Parathyroid adenoma (tissue), 2 donors: ENCODE data around the gene SYNDIG1.

ENCODE experiments used
- H2AFZ ChIP-seq: fragments of 300-600 bp; sonication (generic); one replicate; pipeline ENCODE4 v1.7.0; 2017; ENCODE audit warnings: antibody characterized with exemption, mild to moderate bottlenecking
- H3K27ac ChIP-seq: fragments of 300-600 bp; sonication (generic); one replicate; pipeline ENCODE4 v1.7.0; 2017
- H3K27me3 ChIP-seq: fragments of 300-600 bp; sonication (generic); one replicate; pipeline ENCODE4 v1.7.0; 2017; ENCODE audit warnings: low read length; ENCODE audit not compliant: control insufficient read depth, insufficient read depth
- H3K36me3 ChIP-seq: fragments of 300-600 bp; sonication (generic); one replicate; pipeline ENCODE4 v1.7.0; 2017; ENCODE audit warnings: low read length; ENCODE audit not compliant: control insufficient read depth, insufficient read depth
- H3K4me1 ChIP-seq: fragments of 300-600 bp; sonication (generic); one replicate; pipeline ENCODE4 v1.7.0; 2017; ENCODE audit warnings: control low read depth
- H3K4me2 ChIP-seq: fragments of 300-600 bp; sonication (generic); one replicate; pipeline ENCODE4 v1.7.0; 2017; ENCODE audit warnings: low read length
- H3K4me3 ChIP-seq: fragments of 300-600 bp; sonication (generic); one replicate; pipeline ENCODE4 v1.7.0; 2017; ENCODE audit warnings: low read depth, low read length
- H3K79me2 ChIP-seq: fragments of 300-600 bp; sonication (generic); one replicate; pipeline ENCODE4 v1.7.0; 2017; ENCODE audit warnings: control low read depth
- H3K9ac ChIP-seq: fragments of 300-600 bp; sonication (generic); one replicate; pipeline ENCODE4 v1.7.0; 2017; ENCODE audit warnings: mild to moderate bottlenecking
- H3K9me3 ChIP-seq: fragments of 300-600 bp; sonication (generic); one replicate; pipeline ENCODE4 v1.7.0; 2017; ENCODE audit warnings: low read length; ENCODE audit not compliant: control insufficient read depth
- TF ChIP-seq, protein P1 (sequence below): fragments of 300-600 bp; sonication (generic); IDR thresholded peaks from one replicate; pipeline ENCODE4 v1.7.0; 2017; ENCODE audit warnings: antibody characterized with exemption, mild to moderate bottlenecking
- donor health status: primary hyperparathyroidism.

SYNDIG1 gene

DNA sequence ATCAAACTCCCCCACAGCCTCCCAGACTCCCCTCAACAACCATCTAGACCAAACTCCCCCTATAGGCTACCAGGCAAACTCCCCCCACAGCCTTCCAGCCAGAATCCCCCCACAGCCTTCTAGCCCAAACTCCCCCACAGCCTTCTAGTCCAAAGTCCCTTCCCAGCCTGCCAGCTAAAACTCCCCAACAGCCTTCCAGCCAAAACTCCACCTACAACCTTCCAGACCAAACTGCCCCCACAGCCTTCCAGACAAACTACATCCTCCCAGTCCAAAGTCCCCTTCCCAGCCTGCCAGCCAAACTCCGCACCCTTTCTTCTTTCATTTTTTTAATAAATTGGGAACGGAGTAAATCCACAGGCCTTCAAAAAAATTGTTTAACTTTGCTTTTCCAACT lies 37.4 kb upstream of the SYNDIG1 start:
- no peaks in the 10 kb centered on the region for H3K36me3 ChIP-seq
- no peak overlapping the region for H2AFZ ChIP-seq
- H3K9ac ChIP-seq = no peak overlapping the region
- H3K4me1 ChIP-seq = no peaks in the 10 kb centered on the region
- no peaks in the 10 kb centered on the region for H3K79me2 ChIP-seq
- H3K9me3 ChIP-seq = no peaks in the 10 kb centered on the region
- no peak overlapping the region for H3K4me3 ChIP-seq
- no peak overlapping the region for H3K27ac ChIP-seq
- TF ChIP-seq, protein P1, sequence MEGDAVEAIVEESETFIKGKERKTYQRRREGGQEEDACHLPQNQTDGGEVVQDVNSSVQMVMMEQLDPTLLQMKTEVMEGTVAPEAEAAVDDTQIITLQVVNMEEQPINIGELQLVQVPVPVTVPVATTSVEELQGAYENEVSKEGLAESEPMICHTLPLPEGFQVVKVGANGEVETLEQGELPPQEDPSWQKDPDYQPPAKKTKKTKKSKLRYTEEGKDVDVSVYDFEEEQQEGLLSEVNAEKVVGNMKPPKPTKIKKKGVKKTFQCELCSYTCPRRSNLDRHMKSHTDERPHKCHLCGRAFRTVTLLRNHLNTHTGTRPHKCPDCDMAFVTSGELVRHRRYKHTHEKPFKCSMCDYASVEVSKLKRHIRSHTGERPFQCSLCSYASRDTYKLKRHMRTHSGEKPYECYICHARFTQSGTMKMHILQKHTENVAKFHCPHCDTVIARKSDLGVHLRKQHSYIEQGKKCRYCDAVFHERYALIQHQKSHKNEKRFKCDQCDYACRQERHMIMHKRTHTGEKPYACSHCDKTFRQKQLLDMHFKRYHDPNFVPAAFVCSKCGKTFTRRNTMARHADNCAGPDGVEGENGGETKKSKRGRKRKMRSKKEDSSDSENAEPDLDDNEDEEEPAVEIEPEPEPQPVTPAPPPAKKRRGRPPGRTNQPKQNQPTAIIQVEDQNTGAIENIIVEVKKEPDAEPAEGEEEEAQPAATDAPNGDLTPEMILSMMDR = no peak
- H3K27me3 ChIP-seq = no peaks in the 10 kb centered on the region
- H3K4me2 ChIP-seq = no peak overlapping the region

DNA sequence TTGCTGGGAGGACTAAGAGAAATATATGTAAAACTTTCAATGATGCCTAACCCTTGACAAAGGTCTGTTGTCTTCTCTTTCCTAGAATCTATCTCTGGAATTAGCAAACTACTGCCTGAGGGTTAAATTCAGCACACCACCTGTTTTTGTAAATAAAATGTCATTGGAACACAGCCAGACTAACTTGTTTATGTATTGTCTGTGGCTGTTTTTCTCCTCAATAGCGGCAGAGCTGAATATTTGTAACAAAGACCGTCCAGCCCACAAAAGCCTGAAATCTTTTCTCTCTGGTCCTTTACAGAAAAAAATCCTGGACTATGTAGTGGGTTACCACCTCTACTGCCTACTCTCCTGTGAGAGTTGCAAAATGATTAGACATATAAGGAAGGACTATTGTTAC lies 33.3 kb upstream of the SYNDIG1 start:
- no peaks in the 10 kb centered on the region for H3K79me2 ChIP-seq
- H2AFZ ChIP-seq = no peak overlapping the region
- no peaks in the 10 kb centered on the region for H3K36me3 ChIP-seq
- no peaks in the 10 kb centered on the region for H3K27me3 ChIP-seq
- TF ChIP-seq, protein P1 = no peak
- no peaks in the 10 kb centered on the region for H3K4me1 ChIP-seq
- H3K27ac ChIP-seq = no peak overlapping the region
- H3K9me3 ChIP-seq = no peaks in the 10 kb centered on the region
- no peak overlapping the region for H3K4me3 ChIP-seq
- no peak overlapping the region for H3K4me2 ChIP-seq
- no peak overlapping the region for H3K9ac ChIP-seq

DNA sequence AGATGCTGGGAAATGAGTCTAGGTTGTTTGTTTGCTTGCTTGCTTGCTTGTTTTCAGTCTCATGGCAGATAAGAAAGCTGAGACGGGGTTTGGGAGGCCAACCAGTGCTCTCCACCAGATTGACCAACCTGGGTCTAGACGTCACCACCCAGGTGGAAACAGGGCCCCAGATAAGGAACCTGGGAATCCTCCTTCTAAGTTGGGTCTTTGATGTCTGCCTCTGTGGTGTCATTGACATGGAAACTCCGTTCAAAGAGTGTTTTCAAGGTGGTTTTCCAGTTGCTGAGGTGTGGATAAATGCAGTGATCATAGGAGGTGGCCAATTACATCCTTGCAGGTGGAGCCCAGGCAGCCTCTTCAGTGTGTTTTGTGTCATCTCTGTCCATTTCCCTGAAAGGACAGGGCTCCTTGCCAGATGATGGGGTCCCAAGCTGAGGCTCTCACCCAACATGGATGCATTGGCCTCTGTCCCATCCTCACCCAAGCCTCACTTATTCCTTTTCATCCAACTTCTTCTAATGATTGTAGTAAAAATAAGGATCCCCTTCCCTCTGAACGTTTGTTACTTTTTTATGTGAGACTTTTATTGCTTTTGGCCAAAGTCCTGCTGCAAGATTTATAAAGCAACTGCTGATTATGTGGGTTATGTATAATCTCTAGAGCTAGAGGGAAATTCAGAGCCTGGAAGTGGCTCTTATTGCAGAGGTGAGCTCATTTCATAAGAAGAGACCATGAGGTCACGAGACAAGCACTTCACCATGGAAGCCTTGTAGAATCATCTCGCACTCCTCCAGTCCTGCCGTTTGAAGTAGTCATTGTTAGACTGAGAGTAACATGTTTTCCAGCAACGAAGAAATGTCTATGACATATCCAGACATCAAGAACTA lies 32.0 kb upstream of the SYNDIG1 start:
- Histone ChIP-seq H3K79me2 (no peaks in the 10 kb centered on the region), H3K9ac (no peak overlapping the region), H3K36me3 (no peaks in the 10 kb centered on the region), H3K4me3 (no peak overlapping the region), H3K27me3 (no peaks in the 10 kb centered on the region), H3K27ac (no peak overlapping the region), H2AFZ (no peak overlapping the region), H3K4me2 (no peak overlapping the region), H3K4me1 (no peaks in the 10 kb centered on the region), H3K9me3 (no peaks in the 10 kb centered on the region)
- TF ChIP-seq, protein P1 = no peak

DNA sequence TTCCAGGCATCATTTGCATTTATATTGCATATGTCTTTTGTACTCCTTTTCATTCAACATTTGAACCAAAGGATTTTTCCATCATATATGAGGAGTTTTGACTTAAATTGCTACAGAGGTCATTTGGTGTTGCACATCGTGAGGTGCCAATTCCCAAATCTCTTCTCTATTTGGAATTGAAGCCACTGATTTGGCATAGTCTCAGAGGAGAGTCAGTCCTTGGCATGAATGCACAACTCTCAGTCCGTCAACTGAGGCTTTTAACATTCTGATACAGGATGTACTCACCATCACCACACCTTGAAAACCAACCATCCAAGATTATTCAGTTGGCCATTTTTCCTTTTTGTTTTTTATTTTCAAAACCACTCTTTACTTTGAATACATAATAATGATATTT lies 31.1 kb upstream of the SYNDIG1 start:
- Histone ChIP-seq H3K4me3 (no peak overlapping the region), H3K79me2 (no peaks in the 10 kb centered on the region), H3K9me3 (no peaks in the 10 kb centered on the region), H3K27ac (no peak overlapping the region), H3K36me3 (no peaks in the 10 kb centered on the region), H3K27me3 (no peaks in the 10 kb centered on the region), H3K9ac (no peak overlapping the region), H3K4me2 (no peak overlapping the region), H2AFZ (no peak overlapping the region), H3K4me1 (no peaks in the 10 kb centered on the region)
- TF ChIP-seq, protein P1 = no peak
